GM21786 (cell line): ENCODE measurements around the gene CACNA2D4.
"Not testable (repeated sequence)": the region's sequence is repeated elsewhere in the genome, so short reads cannot be mapped to it uniquely, and the experiment has no call there.

ENCODE experiments used
- ATAC-seq: cut with Tn5 transposase; IDR thresholded peaks from one replicate; pipeline ENCODE4 v1.9.1; 2021; ENCODE audit not compliant: unreplicated experiment

Gene CACNA2D4

GRCh38 chr12:1918081-1918883 is at the start of gene CACNA2D4:
Gene CACNA2D4 (minus strand): TSS chr12:1918652. CDS start chr12:1918473, 179 bp downstream.
- no peak for ATAC-seq

GRCh38 chr12:1966561-1967226 is 48.2 kb upstream of the CACNA2D4 start:
- ATAC-seq = no peak

GRCh38 chr12:1965916-1966315 is 47.5 kb upstream of the CACNA2D4 start:
- ATAC-seq = no peak

GRCh38 chr12:1962051-1963020 is 43.9 kb upstream of the CACNA2D4 start:
- ATAC-seq = no peak

GRCh38 chr12:1956716-1957115 is 38.3 kb upstream of the CACNA2D4 start:
- no peak for ATAC-seq

- ATAC-seq = no peak
Measured at GRCh38 chr12:1949771-1950470, 31.5 kb upstream of the CACNA2D4 start.

GRCh38 chr12:1948883-1949282 is 30.4 kb upstream of the CACNA2D4 start:
- ATAC-seq = no peak

- ATAC-seq = no peak
Measured at GRCh38 chr12:1947081-1947480, 28.6 kb upstream of the CACNA2D4 start.

- no peak for ATAC-seq
Measured at GRCh38 chr12:1946296-1946695, 27.8 kb upstream of the CACNA2D4 start.

- not testable (repeated sequence) for ATAC-seq
Measured at GRCh38 chr12:1945502-1945901, 27.1 kb upstream of the CACNA2D4 start.

- no peak for ATAC-seq
Measured at GRCh38 chr12:1939801-1940607, 21.6 kb upstream of the CACNA2D4 start.

- ATAC-seq = no peak
Measured at GRCh38 chr12:1939331-1939730, 20.9 kb upstream of the CACNA2D4 start.

- no peak for ATAC-seq
Measured at GRCh38 chr12:1937481-1938224, 19.2 kb upstream of the CACNA2D4 start.

- no peak for ATAC-seq
Measured at GRCh38 chr12:1936406-1937320, 18.2 kb upstream of the CACNA2D4 start.

- ATAC-seq = no peak
Measured at GRCh38 chr12:1935700-1936378, 17.4 kb upstream of the CACNA2D4 start.

- no peak for ATAC-seq
Measured at GRCh38 chr12:1935242-1935641, 16.8 kb upstream of the CACNA2D4 start.

GRCh38 chr12:1934831-1935230 is 16.4 kb upstream of the CACNA2D4 start:
- no peak for ATAC-seq
